Measurements from ENCODE around the gene PEPD.

PEPD gene

DNA sequence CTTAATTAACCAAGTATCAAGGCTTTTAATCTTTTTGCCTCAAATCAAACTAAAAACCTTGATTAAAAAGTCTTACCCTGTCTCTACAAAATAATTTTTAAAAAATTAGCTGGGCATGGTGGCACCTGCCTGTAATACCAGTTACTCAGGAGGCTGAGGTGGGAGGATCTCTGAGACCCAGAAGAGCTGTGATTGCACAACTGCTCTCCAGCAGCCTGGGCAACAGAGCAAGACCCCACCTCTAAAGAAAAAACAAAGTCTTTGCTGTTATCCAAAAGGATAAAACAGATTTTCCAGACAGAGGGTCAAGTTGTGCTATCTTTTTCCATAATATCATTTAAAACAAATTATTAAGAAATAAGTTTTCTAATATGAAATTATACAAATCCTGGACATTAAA lies 174.9 kb downstream of the PEPD start:
- in situ Hi-C loops (cut with MboI; ENCODE audit: low sequenced_read_pairs), result no loop called here

DNA sequence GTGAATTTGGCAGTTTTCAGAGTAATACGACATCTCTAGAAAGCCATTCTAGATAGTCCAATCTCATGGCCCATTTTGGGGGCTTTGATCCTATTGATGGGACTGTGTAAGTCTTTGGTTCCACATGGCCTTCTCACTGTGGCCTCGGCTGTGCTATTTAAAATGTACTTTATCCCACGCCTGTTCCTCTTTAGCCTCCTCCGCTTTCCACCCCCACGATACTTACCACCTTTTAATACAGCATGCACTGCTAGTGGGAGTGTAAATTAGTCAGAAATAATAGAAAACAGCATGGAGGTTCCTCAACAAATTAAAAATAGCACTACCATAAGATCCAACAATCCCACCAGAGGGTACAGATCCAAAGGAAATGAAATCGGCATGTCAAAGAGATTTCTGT lies 176.4 kb downstream of the PEPD start:
- in situ Hi-C loops (cut with MboI; ENCODE audit: low sequenced_read_pairs), result no loop called here

DNA sequence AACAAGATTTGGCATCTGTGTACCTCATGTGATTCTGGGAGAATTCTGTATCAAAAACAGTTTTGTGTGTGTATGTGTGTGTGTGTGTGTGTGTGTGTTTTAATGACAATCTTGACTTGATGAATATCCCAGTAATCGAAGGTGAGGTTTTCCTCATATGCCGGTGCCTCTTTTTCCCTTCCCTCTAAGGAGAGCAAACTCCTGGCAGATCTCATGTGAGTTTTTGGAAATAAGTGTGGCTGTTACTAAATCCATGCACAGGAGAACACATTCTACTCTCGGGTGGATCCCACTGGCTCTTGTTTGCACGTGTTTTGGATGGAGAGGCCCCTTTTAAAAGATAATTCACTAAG lies 177.0 kb downstream of the PEPD start:
- in situ Hi-C loops (cut with MboI; ENCODE audit: low sequenced_read_pairs), result no loop called here

DNA sequence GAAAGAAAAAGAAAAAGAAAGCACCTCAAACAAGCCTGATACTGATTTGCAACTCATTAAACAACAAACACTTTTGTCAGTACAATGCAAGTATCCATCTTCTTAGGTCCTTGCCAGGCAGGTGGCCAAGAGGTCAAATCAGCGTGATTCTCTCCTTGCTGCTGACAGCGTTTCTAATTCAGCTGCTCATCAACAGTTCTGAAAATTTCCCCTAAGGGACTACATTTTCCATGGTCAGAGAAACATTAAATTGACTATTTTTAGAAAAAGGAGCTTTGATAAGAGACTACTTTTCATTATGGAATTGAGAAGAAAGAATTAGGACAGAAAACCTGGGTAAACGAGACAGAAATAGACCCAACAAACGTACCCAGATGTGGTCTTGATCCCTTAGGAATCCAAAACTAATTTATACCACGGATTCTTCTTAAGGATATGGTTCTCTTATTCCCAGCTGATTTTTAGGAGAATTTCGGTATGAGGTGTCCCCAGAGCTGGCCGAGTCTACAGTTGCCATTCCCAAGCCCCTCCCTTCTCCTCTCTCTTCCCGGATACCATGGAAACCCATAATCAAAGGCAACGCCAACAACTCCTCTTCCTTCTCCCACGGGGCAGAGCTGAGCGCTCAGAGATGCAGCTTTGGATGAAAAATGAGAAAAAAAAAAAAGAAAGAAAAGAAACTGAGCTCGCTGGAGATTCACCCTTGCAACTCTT lies 177.6 kb downstream of the PEPD start:
- in situ Hi-C loops (cut with MboI; ENCODE audit: low sequenced_read_pairs), result no loop called here

DNA sequence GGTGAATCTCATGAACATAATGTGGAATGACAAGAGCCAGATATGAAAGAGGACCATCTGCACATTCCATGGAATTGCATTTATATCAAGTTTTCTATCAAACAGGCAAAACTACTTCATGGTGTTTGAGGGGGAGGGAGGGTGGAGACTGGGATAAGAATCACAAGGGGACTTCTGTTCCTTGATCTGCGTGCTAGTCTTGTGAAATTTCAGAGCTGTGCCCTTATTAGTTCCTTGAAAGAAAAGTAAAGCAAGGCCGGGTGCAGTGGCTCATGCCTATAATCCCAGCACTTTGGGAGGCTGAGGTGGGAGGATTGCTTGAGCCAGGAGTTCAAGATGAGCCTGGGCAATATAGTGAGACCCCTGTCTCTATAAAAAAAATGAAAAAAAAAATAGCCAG lies 178.3 kb downstream of the PEPD start:
- in situ Hi-C loops (cut with MboI; ENCODE audit: low sequenced_read_pairs), result no loop called here

DNA sequence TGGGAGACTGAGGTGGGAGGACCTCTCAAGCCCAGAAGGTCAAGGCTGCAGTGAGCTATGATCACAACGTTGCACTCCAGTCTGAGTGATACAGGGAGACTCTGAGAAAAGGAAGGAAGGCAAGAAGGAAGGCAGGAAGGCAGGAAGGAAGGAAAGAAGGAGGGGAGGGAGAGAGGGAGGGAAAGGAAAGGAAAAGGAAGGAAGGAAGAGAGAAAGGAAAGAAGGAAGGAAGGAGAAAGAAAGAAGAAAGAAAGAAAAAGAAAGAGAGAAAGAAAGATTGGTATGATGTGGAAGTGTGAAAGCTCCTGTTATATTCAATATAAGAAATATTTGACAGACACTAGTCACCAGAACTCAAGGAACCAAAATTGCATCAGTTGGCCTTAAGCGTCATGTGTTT lies 180.6 kb downstream of the PEPD start:
- in situ Hi-C loops (cut with MboI; ENCODE audit: low sequenced_read_pairs), result no loop called here

DNA sequence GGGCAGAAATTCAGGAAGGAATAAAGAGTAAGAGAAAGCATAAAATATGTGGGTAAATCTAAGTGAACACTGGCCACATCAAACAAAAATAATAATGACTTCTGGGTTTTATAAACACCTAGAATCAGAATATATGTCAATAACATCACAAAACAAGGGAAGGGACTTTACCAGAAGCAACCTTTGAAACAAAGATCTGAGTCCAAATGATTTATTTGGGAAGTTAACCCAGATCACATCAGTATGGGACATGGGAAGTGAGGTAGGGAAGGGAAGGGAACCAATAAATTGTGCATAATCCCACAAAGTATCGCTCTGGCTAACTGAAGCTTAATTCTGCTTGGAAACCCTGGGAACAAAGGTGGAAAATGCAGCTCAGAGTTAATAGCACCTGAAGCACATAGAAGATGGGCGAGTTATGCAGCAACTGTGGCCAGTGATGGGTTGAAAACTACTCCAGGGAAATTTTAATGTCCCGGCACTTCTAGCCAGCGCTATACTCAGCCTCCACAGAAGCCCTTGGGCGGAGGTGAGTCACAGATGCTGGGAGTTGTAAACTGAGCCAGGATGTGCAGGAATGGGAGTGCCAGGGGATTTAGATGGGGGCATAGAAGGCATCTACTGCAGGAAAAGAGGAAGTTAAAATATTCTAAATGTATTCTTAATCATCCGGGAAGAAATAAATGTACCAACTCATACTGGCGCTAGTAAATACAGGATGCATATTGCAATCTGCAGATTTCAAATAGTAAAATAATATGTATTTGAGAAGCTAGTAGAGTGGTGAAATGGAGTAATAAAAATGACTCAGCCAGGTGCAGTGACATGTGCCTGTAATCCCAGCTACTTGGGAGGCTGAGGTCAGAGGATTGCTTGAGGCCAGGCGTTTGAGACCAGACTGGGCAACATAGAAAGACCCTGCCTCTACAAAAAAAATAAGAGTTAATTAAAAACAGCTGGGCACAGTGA lies 182.3 kb downstream of the PEPD start:
- in situ Hi-C loops (cut with MboI; ENCODE audit: low sequenced_read_pairs), result no loop called here

Measured in HL-60/S4 treated with phorbol 12-myristate 13-acetate at 8.2 ng/mL for 4 days and 3 days (cell line).